ENCODE data around the gene RSRC1.

The RSRC1 gene

GRCh38 chr3:158165730-158166129, 55.8 kb downstream of the RSRC1 start:
- DNase-seq (ENCODE audit: low spot score) = no peak
- TF ChIP-seq, protein P1, sequence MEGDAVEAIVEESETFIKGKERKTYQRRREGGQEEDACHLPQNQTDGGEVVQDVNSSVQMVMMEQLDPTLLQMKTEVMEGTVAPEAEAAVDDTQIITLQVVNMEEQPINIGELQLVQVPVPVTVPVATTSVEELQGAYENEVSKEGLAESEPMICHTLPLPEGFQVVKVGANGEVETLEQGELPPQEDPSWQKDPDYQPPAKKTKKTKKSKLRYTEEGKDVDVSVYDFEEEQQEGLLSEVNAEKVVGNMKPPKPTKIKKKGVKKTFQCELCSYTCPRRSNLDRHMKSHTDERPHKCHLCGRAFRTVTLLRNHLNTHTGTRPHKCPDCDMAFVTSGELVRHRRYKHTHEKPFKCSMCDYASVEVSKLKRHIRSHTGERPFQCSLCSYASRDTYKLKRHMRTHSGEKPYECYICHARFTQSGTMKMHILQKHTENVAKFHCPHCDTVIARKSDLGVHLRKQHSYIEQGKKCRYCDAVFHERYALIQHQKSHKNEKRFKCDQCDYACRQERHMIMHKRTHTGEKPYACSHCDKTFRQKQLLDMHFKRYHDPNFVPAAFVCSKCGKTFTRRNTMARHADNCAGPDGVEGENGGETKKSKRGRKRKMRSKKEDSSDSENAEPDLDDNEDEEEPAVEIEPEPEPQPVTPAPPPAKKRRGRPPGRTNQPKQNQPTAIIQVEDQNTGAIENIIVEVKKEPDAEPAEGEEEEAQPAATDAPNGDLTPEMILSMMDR (IDR thresholded peaks at IDR 0.05; ENCODE audit: extremely low read depth, missing control alignments) = no peak

DNA sequence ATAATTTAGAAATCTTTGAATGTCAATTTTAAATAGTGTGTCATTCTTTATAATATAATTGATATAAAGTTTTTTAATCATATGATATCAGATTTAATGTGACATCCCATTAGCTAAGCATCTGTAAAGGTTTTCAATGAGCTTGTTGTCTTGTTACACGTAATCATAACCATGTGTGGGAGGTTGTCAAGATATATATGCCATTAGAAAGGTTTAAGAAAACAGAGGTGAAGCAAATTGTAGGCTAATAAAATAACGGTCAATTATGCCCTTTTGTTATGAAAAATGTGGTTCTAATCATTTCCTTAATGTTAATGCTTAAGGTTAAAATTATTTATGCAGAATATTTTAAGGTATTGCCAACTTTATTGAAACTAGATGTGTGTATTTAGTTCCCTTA, 56.3 kb downstream of the RSRC1 start:
- TF ChIP-seq, protein P1 (IDR thresholded peaks at IDR 0.05; ENCODE audit: extremely low read depth, missing control alignments) = no peak
- DNase-seq (ENCODE audit: low spot score) = no peak

DNA sequence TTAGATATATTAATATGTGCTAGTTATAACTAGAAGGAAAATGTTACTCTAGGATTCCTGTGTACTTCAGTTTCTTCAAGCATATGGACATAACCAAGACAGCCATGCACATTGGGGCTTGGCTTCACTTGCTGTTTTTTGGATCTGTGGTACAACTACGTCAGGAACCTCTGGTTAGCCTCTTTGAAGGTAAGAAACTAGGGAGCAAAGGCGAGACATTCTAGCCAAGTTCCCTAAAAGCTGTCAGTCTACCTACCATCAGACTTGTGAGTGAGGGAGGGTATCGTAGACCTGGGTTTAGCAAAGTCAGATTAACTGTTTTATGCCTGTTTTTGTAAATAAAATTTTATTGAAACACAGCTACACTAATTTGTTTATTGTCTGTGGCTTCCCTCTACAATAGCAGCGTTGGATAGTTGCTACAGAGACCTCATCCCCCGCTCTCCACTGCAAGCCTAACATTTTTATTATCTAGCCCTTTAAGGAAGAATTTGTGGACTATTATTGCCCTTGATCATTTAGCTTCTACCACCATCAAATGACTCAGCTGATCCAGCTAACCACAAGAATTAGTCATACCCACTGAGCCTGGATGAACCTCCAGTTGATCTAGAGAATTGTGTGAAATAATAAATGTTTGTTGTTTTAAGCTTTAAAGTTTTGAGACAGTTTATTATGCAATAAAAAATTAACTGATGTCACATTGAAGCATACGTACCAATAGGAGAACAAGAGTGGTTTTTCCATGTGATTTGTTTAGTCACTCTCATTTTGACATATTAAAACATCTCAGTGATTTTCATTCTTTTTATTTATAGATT, 58.1 kb downstream of the RSRC1 start:
- TF ChIP-seq, protein P1 (IDR thresholded peaks at IDR 0.05; ENCODE audit: extremely low read depth, missing control alignments) = no peak
- no peak for DNase-seq (ENCODE audit: low spot score)

GRCh38 chr3:158169091-158169491, 59.2 kb downstream of the RSRC1 start:
- TF ChIP-seq, protein P1 (IDR thresholded peaks at IDR 0.05; ENCODE audit: extremely low read depth, missing control alignments) = no peak
- no peak for DNase-seq (ENCODE audit: low spot score)

- no peak for DNase-seq (ENCODE audit: low spot score)
Observed at GRCh38 chr3:158181096-158181495, 71.2 kb downstream of the RSRC1 start.

GRCh38 chr3:158185711-158186110, 75.8 kb downstream of the RSRC1 start:
- TF ChIP-seq, protein P1 (IDR thresholded peaks at IDR 0.05; ENCODE audit: extremely low read depth, missing control alignments) = no peak

More at GRCh38 chr3:158181096-158181495, 71.2 kb downstream of the RSRC1 start:
- TF ChIP-seq, protein P1 (IDR thresholded peaks at IDR 0.05; ENCODE audit: extremely low read depth, missing control alignments) = no peak

GRCh38 chr3:158200955-158201354, 91.1 kb downstream of the RSRC1 start:
- DNase-seq (ENCODE audit: low spot score) = no peak
- TF ChIP-seq, protein P1 (IDR thresholded peaks at IDR 0.05; ENCODE audit: extremely low read depth, missing control alignments) = no peak

More at GRCh38 chr3:158185711-158186110, 75.8 kb downstream of the RSRC1 start:
- no peak for DNase-seq (ENCODE audit: low spot score)
